HG03378 (cell line): ENCODE data around the gene USP10.
"Not testable (repeated sequence)": the region's sequence is repeated elsewhere in the genome, so short reads cannot be mapped to it uniquely, and the experiment has no call there.

Source experiments
- ATAC-seq: cut with Tn5 transposase; IDR thresholded peaks from one replicate; pipeline ENCODE4 v1.9.1; 2021; ENCODE audit warnings: mild to moderate bottlenecking, moderate library complexity; ENCODE audit not compliant: unreplicated experiment

Gene USP10

GRCh38 chr16:84692451-84693214 lies 7.2 kb upstream of the USP10 start:
- ATAC-seq, result no peak

- not testable (repeated sequence) for ATAC-seq
Measured at GRCh38 chr16:84693869-84694268, 5.9 kb upstream of the USP10 start.

GRCh38 chr16:84694980-84695379 lies 4.8 kb upstream of the USP10 start:
- no peak for ATAC-seq

- ATAC-seq, result peak; percentile 22
Measured at GRCh38 chr16:84699147-84699711, 571 bp upstream of the USP10 start.

GRCh38 chr16:84700446-84701300 lies 873 bp downstream of the USP10 start:
- peak; percentile 18 for ATAC-seq

- ATAC-seq, result no peak
Measured at GRCh38 chr16:84703681-84704080, 3.9 kb downstream of the USP10 start.

- no peak for ATAC-seq
Measured at GRCh38 chr16:84704253-84704652, 4.5 kb downstream of the USP10 start.

GRCh38 chr16:84706856-84707255 lies 7.1 kb downstream of the USP10 start:
- no peak for ATAC-seq

- no peak for ATAC-seq
Measured at GRCh38 chr16:84709609-84710008, 9.8 kb downstream of the USP10 start.

GRCh38 chr16:84710686-84711085 lies 10.9 kb downstream of the USP10 start:
- ATAC-seq, result no peak

GRCh38 chr16:84712138-84712671 lies 12.4 kb downstream of the USP10 start:
- no peak for ATAC-seq

GRCh38 chr16:84712801-84713775 lies 13.3 kb downstream of the USP10 start:
- no peak for ATAC-seq

- no peak for ATAC-seq
Measured at GRCh38 chr16:84714028-84714427, 14.2 kb downstream of the USP10 start.

GRCh38 chr16:84715424-84715823 lies 15.6 kb downstream of the USP10 start:
- no peak for ATAC-seq

GRCh38 chr16:84715854-84716253 lies 16.1 kb downstream of the USP10 start:
- no peak for ATAC-seq

- ATAC-seq, result no peak
Measured at GRCh38 chr16:84716740-84717139, 16.9 kb downstream of the USP10 start.

- no peak for ATAC-seq
Measured at GRCh38 chr16:84717484-84717883, 17.7 kb downstream of the USP10 start.

GRCh38 chr16:84720177-84720579 lies 20.4 kb downstream of the USP10 start:
- ATAC-seq, result no peak

GRCh38 chr16:84722068-84722467 lies 22.3 kb downstream of the USP10 start:
- ATAC-seq, result no peak

GRCh38 chr16:84723906-84724305 lies 24.1 kb downstream of the USP10 start:
- no peak for ATAC-seq
